Umbilical cord (tissue), 2 donors: ENCODE results near the gene HES4. TPM values are rescaled to one million over a fixed set of nuclear protein-coding genes. Genes with fewer than 3 reads are reported as not detected.
A peak's percentile ranks its signal among the peaks of the same experiment; 100 is the strongest.

Experiments
- DNase-seq: peaks from one replicate; pipeline ENCODE4 v3.0.0-alpha.2; 2015; ENCODE audit warnings: low spot score
- total RNA-seq: library from RNA; depleted of rRNA; stranded (reverse); fragments of >200 nt; gene quantifications from one replicate; pipeline ENCODE4 v1.2.3, GENCODE V29; 2014; ENCODE audit warnings: low replicate concordance; ENCODE audit not compliant: insufficient read depth

The HES4 gene, protein sequence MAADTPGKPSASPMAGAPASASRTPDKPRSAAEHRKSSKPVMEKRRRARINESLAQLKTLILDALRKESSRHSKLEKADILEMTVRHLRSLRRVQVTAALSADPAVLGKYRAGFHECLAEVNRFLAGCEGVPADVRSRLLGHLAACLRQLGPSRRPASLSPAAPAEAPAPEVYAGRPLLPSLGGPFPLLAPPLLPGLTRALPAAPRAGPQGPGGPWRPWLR
- 40.2 TPM for total RNA-seq

DNA sequence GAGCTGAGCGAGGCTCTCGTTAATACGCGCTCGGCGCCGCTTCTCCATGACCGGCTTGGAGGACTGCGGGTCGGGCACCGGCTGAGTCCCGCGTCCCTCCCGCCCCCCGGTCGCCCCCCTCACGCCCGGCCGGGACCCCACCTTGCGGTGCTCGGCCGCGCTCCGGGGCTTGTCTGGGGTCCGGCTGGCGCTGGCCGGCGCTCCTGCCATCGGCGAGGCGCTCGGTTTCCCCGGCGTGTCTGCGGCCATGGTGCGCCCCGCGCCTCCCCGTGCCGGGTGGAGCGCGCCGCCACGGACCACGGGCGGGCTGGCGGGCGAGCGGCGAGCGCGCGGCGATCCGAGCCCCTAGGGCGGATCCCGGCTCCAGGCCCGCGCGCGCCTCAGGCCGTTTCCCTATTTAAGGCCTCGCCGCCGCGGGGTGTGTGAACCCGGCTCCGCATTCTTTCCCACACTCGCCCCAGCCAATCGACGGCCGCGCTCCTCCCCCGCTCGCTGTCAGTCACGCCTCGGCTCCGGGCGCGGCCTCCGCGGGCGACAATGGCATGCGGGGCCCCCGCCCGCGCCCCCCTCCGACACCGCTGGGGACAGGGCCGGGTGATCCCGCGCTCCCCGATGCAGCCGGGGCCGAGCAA is at the start of gene HES4:
Gene HES4, minus strand, starts transcription at position 373 of the 632 bp plus-strand sequence. Its CDS starts 124 bp downstream, at position 249.
- DNase-seq = peak; percentile 94

GRCh38 chr1:1048765-1049164 is 48.9 kb upstream of the HES4 start:
- no peak for DNase-seq

GRCh38 chr1:1047963-1048362 is 48.1 kb upstream of the HES4 start:
- DNase-seq = no peak

- no peak for DNase-seq
Observed at GRCh38 chr1:1047407-1047806, 47.5 kb upstream of the HES4 start.

- DNase-seq = no peak
Observed at GRCh38 chr1:1046767-1047166, 46.9 kb upstream of the HES4 start.

- no peak for DNase-seq
Observed at GRCh38 chr1:1046243-1046642, 46.3 kb upstream of the HES4 start.

- no peak for DNase-seq
Observed at GRCh38 chr1:1045129-1045528, 45.2 kb upstream of the HES4 start.

GRCh38 chr1:1044455-1045078 is 44.7 kb upstream of the HES4 start:
- no peak for DNase-seq

DNA sequence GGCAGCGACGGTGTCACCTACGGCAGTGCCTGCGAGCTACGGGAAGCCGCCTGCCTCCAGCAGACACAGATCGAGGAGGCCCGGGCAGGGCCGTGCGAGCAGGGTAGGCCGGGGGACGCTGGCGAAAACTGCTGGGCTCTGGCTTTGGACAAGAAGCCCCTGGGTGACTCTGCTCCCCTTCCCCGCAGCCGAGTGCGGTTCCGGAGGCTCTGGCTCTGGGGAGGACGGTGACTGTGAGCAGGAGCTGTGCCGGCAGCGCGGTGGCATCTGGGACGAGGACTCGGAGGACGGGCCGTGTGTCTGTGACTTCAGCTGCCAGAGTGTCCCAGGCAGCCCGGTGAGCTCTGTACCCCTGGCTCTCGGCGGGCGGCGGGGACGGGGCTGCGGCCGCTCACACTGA is 44.0 kb upstream of the HES4 start:
- no peak for DNase-seq

DNA sequence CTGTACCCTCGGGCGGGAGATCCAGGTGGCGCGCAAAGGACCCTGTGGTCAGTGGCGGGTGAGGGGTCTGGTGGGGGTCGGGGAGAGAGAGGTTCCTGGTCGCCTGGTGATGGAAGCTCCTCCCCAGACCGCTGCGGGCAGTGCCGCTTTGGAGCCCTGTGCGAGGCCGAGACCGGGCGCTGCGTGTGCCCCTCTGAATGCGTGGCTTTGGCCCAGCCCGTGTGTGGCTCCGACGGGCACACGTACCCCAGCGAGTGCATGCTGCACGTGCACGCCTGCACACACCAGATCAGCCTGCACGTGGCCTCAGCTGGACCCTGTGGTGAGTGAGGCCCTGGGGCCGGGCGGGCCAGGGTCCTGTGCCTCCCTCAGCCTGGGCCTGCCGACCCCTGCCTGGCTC is 43.5 kb upstream of the HES4 start:
- no peak for DNase-seq

- DNase-seq = no peak
Observed at GRCh38 chr1:1042835-1043234, 42.9 kb upstream of the HES4 start.

- no peak for DNase-seq
Observed at GRCh38 chr1:1041873-1042272, 42.0 kb upstream of the HES4 start.

- DNase-seq = no peak
Observed at GRCh38 chr1:1041092-1041523, 41.2 kb upstream of the HES4 start.

GRCh38 chr1:1040004-1040991 is 40.4 kb upstream of the HES4 start:
- DNase-seq = peak; percentile 57

- no peak for DNase-seq
Observed at GRCh38 chr1:1039145-1039910, 39.4 kb upstream of the HES4 start.

- DNase-seq = no peak
Observed at GRCh38 chr1:1038694-1039093, 38.8 kb upstream of the HES4 start.

GRCh38 chr1:1037366-1038327 is 37.8 kb upstream of the HES4 start:
- no peak for DNase-seq

DNA sequence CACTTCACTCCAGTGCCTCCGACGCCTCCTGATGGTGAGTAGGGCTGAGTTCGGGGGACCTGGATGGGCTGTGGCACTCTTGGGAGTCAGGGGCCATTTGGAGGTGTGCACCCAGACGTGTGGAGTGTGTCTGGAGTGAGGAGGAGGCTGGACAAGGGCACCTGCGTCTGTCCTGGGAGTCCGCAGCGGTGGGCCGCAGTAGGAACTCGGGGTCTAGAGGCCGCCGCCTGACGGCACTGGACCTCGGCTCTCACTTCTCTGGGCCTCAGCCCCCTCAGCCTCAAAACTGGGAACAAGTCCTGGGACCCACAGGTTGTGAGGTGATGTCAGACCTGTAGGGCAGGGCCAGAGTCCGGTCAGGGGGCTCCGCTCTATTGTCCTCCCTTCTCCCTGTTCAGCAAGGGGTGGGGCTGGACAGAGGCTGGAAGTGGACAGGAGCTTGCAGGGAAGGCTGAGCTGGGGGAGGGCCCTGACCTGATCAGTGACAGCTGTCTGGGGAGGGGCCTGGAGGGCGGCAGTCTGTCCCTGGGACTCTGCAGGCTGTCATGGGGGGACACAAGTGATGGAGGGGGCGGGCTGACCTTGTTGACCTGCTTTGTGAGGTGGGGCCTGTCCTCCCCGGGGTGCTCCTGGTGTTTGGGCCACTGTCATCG is 35.5 kb upstream of the HES4 start:
- no peak for DNase-seq

GRCh38 chr1:1034439-1034781 is 34.5 kb upstream of the HES4 start:
- DNase-seq = no peak
